Uterus (tissue), 4 donors: Measurements from ENCODE around the gene DDX25. TPM values are rescaled to one million over a fixed set of nuclear protein-coding genes. Genes with fewer than 3 reads are reported as not detected.

Source experiments
- DNase-seq, 2 donors: peaks; one replicate each; pipeline ENCODE4 v3.0.0-alpha.2; 2019 to 2020
- H3K27ac ChIP-seq, 2 donors: fragments of 200-600 bp; sonication (generic); 1 replicate in 1 of 2; 2 replicates in 1 of 2; pipeline ENCODE4 v1.5.1; 2016 to 2018
- H3K27me3 ChIP-seq, 2 donors: fragments of 200-600 bp; sonication (generic); one replicate each; pipeline ENCODE4 v1.5.1; 2018 to 2019; ENCODE audit warnings: control low read depth in 1 of 2
- H3K36me3 ChIP-seq, 2 donors: fragments of 200-600 bp; sonication (generic); one replicate each; pipeline ENCODE4 v1.5.1; 2019; ENCODE audit warnings: control low read depth in 1 of 2
- H3K4me1 ChIP-seq, 2 donors: fragments of 200-600 bp; sonication (generic); one replicate each; pipeline ENCODE4 v1.5.1; 2018 to 2019; ENCODE audit warnings: control low read depth in 1 of 2
- H3K4me3 ChIP-seq, 2 donors: fragments of 200-600 bp; sonication (generic); 1 replicate in 1 of 2; 2 replicates in 1 of 2; pipeline ENCODE4 v1.5.1; 2018 to 2019; ENCODE audit warnings: mild to moderate bottlenecking in 1 of 2
- H3K9me3 ChIP-seq, 2 donors: fragments of 200-600 bp; sonication (generic); one replicate each; pipeline ENCODE4 v1.5.1; 2019; ENCODE audit warnings: control low read depth in 1 of 2
- POLR2A ChIP-seq, 2 donors: fragments of 450-650 bp; IDR thresholded peaks; one replicate each; pipeline ENCODE4 v1.6.1; 2016; ENCODE audit warnings: antibody characterized with exemption in 2 of 2, mild to moderate bottlenecking in 1 of 2, moderate library complexity in 1 of 2
- intact Hi-C: fragments of 100-400 bp; cut with DNase I; formaldehyde crosslinking; loops from one replicate; pipeline ENCODE4 v1.15.1; 2023; ENCODE audit warnings: low total_unique reads
- total RNA-seq, 4 donors: library from RNA; depleted of rRNA in 3 of 4; stranded (reverse); fragments of >200 nt in 3 of 4; gene quantifications; one replicate each; pipeline versions ENCODE4 v1.1.0 to v1.2.4, GENCODE V29; 2014 to 2023
- TF ChIP-seq, protein P1 (sequence below), 4 experiments: fragments of 200-600 bp in 2 of 4; fragments of 450-650 bp in 2 of 4; sonication (generic) in 2 of 4; IDR thresholded peaks; one replicate each; pipeline ENCODE4 v1.5.1; 2016 to 2019; ENCODE audit warnings: antibody characterized with exemption in 4 of 4, mild to moderate bottlenecking in 2 of 4, moderate library complexity in 1 of 4
- donor health status: DM: yes; HTN: yes; CAD: no.

Gene DDX25
- total RNA-seq, 4 donors from 2014 or later, result 0.46 to 1.1 TPM; not detected in 2

DNA sequence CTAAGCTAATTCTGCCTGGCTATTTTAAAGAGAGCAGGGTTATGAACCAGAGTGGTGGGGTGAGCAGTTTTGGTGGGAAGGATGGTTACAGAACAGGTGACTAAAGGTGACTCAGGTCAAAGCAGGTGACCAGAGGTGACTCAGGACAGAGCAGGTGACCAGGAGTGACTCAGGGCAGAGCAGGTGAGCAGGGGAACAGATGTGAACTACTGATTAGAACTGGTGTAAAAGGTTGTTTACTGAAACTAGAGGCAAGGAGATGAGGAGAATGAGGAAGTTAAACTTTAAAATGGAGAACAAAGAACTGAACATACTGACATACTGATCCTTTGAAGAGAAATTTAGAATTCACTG, 32.2 kb upstream of the DDX25 start:
- Histone ChIP-seq H3K9me3 (no peaks in the 10 kb centered on the region), H3K4me1 (no peaks in the 10 kb centered on the region), H3K27me3 (no peaks in the 10 kb centered on the region), H3K4me3 (no peak overlapping the region), H3K36me3 (no peaks in the 10 kb centered on the region), H3K27ac (no peak overlapping the region)
- DNase-seq, result no peak
- no peak for TF ChIP-seq POLR2A (IDR thresholded peaks at IDR 0.05)
- TF ChIP-seq, protein P1, sequence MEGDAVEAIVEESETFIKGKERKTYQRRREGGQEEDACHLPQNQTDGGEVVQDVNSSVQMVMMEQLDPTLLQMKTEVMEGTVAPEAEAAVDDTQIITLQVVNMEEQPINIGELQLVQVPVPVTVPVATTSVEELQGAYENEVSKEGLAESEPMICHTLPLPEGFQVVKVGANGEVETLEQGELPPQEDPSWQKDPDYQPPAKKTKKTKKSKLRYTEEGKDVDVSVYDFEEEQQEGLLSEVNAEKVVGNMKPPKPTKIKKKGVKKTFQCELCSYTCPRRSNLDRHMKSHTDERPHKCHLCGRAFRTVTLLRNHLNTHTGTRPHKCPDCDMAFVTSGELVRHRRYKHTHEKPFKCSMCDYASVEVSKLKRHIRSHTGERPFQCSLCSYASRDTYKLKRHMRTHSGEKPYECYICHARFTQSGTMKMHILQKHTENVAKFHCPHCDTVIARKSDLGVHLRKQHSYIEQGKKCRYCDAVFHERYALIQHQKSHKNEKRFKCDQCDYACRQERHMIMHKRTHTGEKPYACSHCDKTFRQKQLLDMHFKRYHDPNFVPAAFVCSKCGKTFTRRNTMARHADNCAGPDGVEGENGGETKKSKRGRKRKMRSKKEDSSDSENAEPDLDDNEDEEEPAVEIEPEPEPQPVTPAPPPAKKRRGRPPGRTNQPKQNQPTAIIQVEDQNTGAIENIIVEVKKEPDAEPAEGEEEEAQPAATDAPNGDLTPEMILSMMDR (IDR thresholded peaks at IDR 0.05), result no peak
- intact Hi-C loops, result no loop called here

DNA sequence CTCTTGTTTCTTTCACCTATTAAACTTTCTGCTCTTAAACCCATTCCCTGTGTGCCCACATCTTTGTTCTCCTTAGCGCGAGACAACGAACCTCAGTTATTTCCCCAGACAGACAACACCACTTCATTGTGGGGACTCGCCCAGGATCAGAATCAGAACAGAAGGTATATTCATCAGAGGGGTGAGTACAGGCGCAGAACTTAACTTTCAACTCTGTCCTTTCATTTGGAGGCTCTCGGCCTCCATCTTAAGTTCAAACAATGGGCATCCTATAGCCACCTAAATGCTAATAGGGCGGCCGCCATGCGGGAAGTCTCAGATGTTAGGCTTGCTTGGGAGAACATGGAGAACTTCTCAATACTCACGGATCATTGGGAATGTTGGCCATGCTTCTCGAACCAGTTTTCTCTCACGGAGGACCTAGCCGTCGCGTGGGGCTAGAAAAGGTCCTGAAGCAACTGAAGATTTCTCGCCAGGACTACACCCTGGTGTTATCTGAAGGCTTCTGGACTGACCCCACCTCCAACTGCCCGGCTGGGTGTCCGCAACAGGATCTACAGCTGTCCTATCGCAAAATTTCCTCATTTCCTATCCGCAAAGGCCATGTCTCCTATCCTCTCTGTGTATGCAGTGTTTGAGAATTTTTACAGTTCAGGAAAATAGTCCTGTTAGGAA, 30.3 kb upstream of the DDX25 start:
- Histone ChIP-seq H3K36me3 (no peaks in the 10 kb centered on the region), H3K27ac (no peak overlapping the region), H3K4me1 (no peaks in the 10 kb centered on the region), H3K27me3 (no peaks in the 10 kb centered on the region), H3K9me3 (no peaks in the 10 kb centered on the region), H3K4me3 (no peak overlapping the region)
- TF ChIP-seq POLR2A (IDR thresholded peaks at IDR 0.05), result no peak
- TF ChIP-seq, protein P1 (IDR thresholded peaks at IDR 0.05), result no peak
- DNase-seq, result no peak
- intact Hi-C loops, result no loop called here

DNA sequence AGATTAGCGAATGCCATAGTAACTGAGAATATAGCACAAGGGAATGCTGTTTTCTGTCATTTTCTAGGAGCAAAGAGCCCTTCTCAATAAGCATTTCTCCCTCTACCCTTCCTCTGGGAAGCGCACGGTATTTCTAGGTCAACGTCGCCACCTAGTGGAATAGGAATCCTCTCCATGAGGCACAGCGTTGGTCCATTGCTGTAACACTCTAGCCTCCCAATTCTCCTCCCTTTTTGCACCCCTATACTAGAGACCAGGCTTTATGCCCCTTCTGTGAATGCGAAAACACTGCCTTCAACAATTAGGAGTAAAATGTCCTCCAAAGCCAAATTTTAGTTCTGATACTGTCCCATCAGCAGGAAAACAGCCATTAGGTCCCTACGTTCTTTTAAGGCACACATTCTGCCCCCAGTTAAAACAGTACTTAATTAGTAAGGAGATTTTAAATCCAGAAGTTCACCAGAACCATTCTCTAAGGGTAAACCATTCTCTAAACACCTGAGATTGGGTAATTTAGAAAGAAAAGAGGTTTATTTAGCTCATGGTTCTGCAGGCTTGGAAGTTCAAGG, 29.7 kb upstream of the DDX25 start:
- peak; percentile 31 to 45 for DNase-seq
- intact Hi-C loops, result no loop called here
- H3K4me1 ChIP-seq, result no peaks in the 10 kb centered on the region
- no peak overlapping the region for H3K27ac ChIP-seq
- no peaks in the 10 kb centered on the region for H3K27me3 ChIP-seq
- no peaks in the 10 kb centered on the region for H3K36me3 ChIP-seq
- TF ChIP-seq, protein P1 (IDR thresholded peaks at IDR 0.05), result peak; percentile 55 to 65 (median 63)
- no peak for TF ChIP-seq POLR2A (IDR thresholded peaks at IDR 0.05)
- H3K9me3 ChIP-seq, result no peaks in the 10 kb centered on the region
- no peak overlapping the region for H3K4me3 ChIP-seq

DNA sequence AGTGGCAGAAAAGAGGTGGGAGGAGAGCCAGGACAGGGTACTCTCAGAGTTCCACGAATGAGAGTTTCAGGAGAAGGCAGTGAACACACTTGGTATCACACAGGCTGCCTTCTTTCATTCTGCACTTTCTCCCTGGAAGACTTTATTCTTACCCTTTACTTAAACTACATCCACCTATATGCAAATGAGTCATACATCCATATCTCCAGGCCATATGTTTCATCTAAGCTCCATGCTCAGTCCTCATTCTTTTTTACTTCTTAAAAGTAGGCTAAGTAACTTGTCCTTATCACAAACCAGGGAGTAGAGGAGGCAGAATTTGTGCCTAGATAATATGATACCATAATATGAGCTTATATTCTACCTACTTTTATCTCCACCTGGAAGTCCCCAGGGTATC, 23.0 kb upstream of the DDX25 start:
- Histone ChIP-seq H3K9me3 (no peaks in the 10 kb centered on the region), H3K36me3 (no peaks in the 10 kb centered on the region), H3K4me3 (no peak overlapping the region), H3K4me1 (no peaks in the 10 kb centered on the region), H3K27ac (no peak overlapping the region), H3K27me3 (no peaks in the 10 kb centered on the region)
- TF ChIP-seq, protein P1 (IDR thresholded peaks at IDR 0.05), result no peak
- no peak for TF ChIP-seq POLR2A (IDR thresholded peaks at IDR 0.05)
- intact Hi-C loops, result no loop called here
- no peak for DNase-seq

DNA sequence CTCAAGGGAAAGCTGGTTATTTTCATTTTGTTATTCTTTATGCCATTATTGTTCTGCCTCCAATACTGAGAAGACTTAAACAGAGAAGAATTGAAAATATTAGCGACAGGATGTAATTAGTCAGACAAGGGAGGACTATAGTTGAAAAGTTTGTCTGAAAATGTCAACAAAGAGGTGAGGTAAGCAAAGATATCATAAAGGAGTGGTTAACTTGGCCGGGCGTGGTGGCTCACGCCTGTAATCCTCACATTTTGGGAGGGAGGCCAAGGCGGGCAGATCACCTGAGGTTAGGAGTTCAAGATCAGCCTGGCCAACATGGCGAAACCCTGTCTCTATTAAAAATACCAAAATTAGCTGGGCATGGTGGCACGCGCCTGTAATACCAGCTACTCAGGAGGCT, 20.9 kb upstream of the DDX25 start:
- DNase-seq, result no peak
- Histone ChIP-seq H3K9me3 (no peaks in the 10 kb centered on the region), H3K27me3 (no peaks in the 10 kb centered on the region), H3K27ac (no peak overlapping the region), H3K4me1 (no peaks in the 10 kb centered on the region), H3K36me3 (no peaks in the 10 kb centered on the region), H3K4me3 (no peak overlapping the region)
- no peak for TF ChIP-seq POLR2A (IDR thresholded peaks at IDR 0.05)
- TF ChIP-seq, protein P1 (IDR thresholded peaks at IDR 0.05), result no peak
- intact Hi-C loops, result no loop called here
